Measurements from ENCODE around the gene HPS1. TPM values are rescaled to one million over a fixed set of nuclear protein-coding genes. Genes with fewer than 3 reads are reported as not detected.

Gene HPS1
- total RNA-seq, 4 donors from 2014 or later, result 46.5 to 83.5 (median 67.5) TPM

GRCh38 chr10:98407017-98407743, 39.6 kb downstream of the HPS1 start:
- TF ChIP-seq CTCF (IDR thresholded peaks at IDR 0.05), result no peak
- TF ChIP-seq POLR2AphosphoS5 (IDR thresholded peaks at IDR 0.05), result no peak
- TF ChIP-seq POLR2A (IDR thresholded peaks at IDR 0.05), result no peak
- TF ChIP-seq EP300 (IDR thresholded peaks at IDR 0.05), result no peak
- Histone ChIP-seq H3K4me3 (no peak overlapping the region), H3K27me3 (no peaks in the 10 kb centered on the region), H3K36me3 (peaks cover 2% of the 10 kb centered on the region), H3K4me1 (peaks cover 10% of the 10 kb centered on the region), H3K9me3 (no peaks in the 10 kb centered on the region), H3K27ac (no peak overlapping the region)
- 63% methylated on average over 17 of the region's 23 CpGs for WGBS
- no peak for DNase-seq (ENCODE audit: low spot score in 2 of 2)

- WGBS, result 70% methylated on average over 12 of the region's 12 CpGs
- no peak overlapping the region for H3K27ac ChIP-seq
Observed at GRCh38 chr10:98405422-98405821, 41.3 kb downstream of the HPS1 start.

GRCh38 chr10:98404571-98405359, 42.0 kb downstream of the HPS1 start:
- Histone ChIP-seq H3K27me3 (no peaks in the 10 kb centered on the region), H3K4me1 (peaks cover 10% of the 10 kb centered on the region), H3K4me3 (no peak overlapping the region), H3K9me3 (no peaks in the 10 kb centered on the region), H3K36me3 (peaks cover 2% of the 10 kb centered on the region), H3K27ac (peak overlapping the region; percentile 18)
- 48% methylated on average over 8 of the region's 8 CpGs for WGBS
- TF ChIP-seq CTCF (IDR thresholded peaks at IDR 0.05) (no peak), POLR2AphosphoS5 (IDR thresholded peaks at IDR 0.05) (no peak), EP300 (IDR thresholded peaks at IDR 0.05) (no peak), POLR2A (IDR thresholded peaks at IDR 0.05) (no peak)
- DNase-seq (ENCODE audit: low spot score in 2 of 2), result no peak

More at GRCh38 chr10:98405422-98405821, 41.3 kb downstream of the HPS1 start:
- Histone ChIP-seq H3K9me3 (no peaks in the 10 kb centered on the region), H3K36me3 (peaks cover 2% of the 10 kb centered on the region), H3K4me1 (peaks cover 10% of the 10 kb centered on the region), H3K27me3 (no peaks in the 10 kb centered on the region), H3K4me3 (no peak overlapping the region)
- no peak for TF ChIP-seq CTCF (IDR thresholded peaks at IDR 0.05)
- TF ChIP-seq POLR2AphosphoS5 (IDR thresholded peaks at IDR 0.05), result no peak
- no peak for TF ChIP-seq POLR2A (IDR thresholded peaks at IDR 0.05)
- TF ChIP-seq EP300 (IDR thresholded peaks at IDR 0.05), result no peak
- no peak for DNase-seq (ENCODE audit: low spot score in 2 of 2)

GRCh38 chr10:98403812-98404504, 42.8 kb downstream of the HPS1 start:
- DNase-seq (ENCODE audit: low spot score in 2 of 2), result no peak
- Histone ChIP-seq H3K9me3 (no peaks in the 10 kb centered on the region), H3K4me1 (peaks cover 10% of the 10 kb centered on the region), H3K4me3 (no peak overlapping the region), H3K27ac (no peak overlapping the region), H3K36me3 (peaks cover 2% of the 10 kb centered on the region), H3K27me3 (no peaks in the 10 kb centered on the region)
- TF ChIP-seq CTCF (IDR thresholded peaks at IDR 0.05) (no peak), POLR2AphosphoS5 (IDR thresholded peaks at IDR 0.05) (no peak), EP300 (IDR thresholded peaks at IDR 0.05) (no peak), POLR2A (IDR thresholded peaks at IDR 0.05) (no peak)
- WGBS, result 67% methylated on average over 7 of the region's 7 CpGs
